Loucy (cell line): ENCODE measurements around the gene PCP4L1.

Source experiments
- H2AFZ ChIP-seq: fragments of 200-600 bp; sonication (generic); 2 replicates; pipeline ENCODE4 v1.6.0; 2016; ENCODE audit warnings: antibody characterized with exemption, mild to moderate bottlenecking, low read length, moderate library complexity
- H3F3A ChIP-seq: fragments of 200-600 bp; 2 replicates; pipeline ENCODE4 v1.6.0; 2016; ENCODE audit warnings: antibody characterized with exemption, low read depth, mild to moderate bottlenecking
- H3K27me3 ChIP-seq: fragments of 200-600 bp; sonication (generic); 2 replicates; pipeline ENCODE4 v1.6.1; 2014; ENCODE audit warnings: low read length, mild to moderate bottlenecking; ENCODE audit not compliant: insufficient read depth, poor library complexity, severe bottlenecking
- H3K36me3 ChIP-seq: fragments of 200-600 bp; sonication (generic); 2 replicates; pipeline ENCODE4 v1.6.1; 2016; ENCODE audit warnings: low read length; ENCODE audit not compliant: insufficient read depth
- H3K4me1 ChIP-seq: fragments of 200-600 bp; sonication (generic); 2 replicates; pipeline ENCODE4 v1.5.1; 2014; ENCODE audit warnings: low read length, mild to moderate bottlenecking; ENCODE audit not compliant: insufficient read depth, poor library complexity, severe bottlenecking
- H3K4me2 ChIP-seq: fragments of 200-600 bp; sonication (generic); 2 replicates; pipeline ENCODE4 v1.6.0; 2014; ENCODE audit warnings: antibody characterized with exemption, low read length, low read depth, mild to moderate bottlenecking; ENCODE audit not compliant: poor library complexity, severe bottlenecking
- H3K4me3 ChIP-seq: fragments of 200-600 bp; sonication (generic); 2 replicates; pipeline ENCODE4 v1.5.1; 2014; ENCODE audit warnings: low read length, mild to moderate bottlenecking, mixed read lengths; ENCODE audit not compliant: poor library complexity, severe bottlenecking
- H3K79me2 ChIP-seq: fragments of 200-600 bp; sonication (generic); 2 replicates; pipeline ENCODE4 v1.6.1; 2014; ENCODE audit warnings: low read length; ENCODE audit not compliant: insufficient read depth
- H3K9ac ChIP-seq: fragments of 200-600 bp; sonication (generic); 2 replicates; pipeline ENCODE4 v1.6.0; 2014; ENCODE audit warnings: mild to moderate bottlenecking, low read depth, low read length, moderate library complexity; ENCODE audit not compliant: poor library complexity, severe bottlenecking
- H3K9me2 ChIP-seq: fragments of 200-600 bp; sonication (generic); replicated peaks from 2 replicates; pipeline ENCODE4 v1.6.1; 2016; ENCODE audit warnings: low read depth, low read length, mixed read lengths
- H3K9me3 ChIP-seq: fragments of 200-600 bp; sonication (generic); 2 replicates; pipeline ENCODE4 v1.6.1; 2014; ENCODE audit warnings: mild to moderate bottlenecking, antibody characterized with exemption, low read length, low read depth; ENCODE audit not compliant: insufficient read depth
- H4K20me1 ChIP-seq: fragments of 200-600 bp; sonication (generic); 2 replicates; pipeline ENCODE4 v1.6.0; 2014; ENCODE audit warnings: antibody characterized with exemption, low read length, mild to moderate bottlenecking; ENCODE audit not compliant: insufficient read depth, poor library complexity, severe bottlenecking
- CTCF ChIP-seq: fragments of 200-600 bp; sonication (generic); conservative IDR thresholded peaks from 2 replicates; pipeline ENCODE4 v1.5.1; 2014; ENCODE audit warnings: mild to moderate bottlenecking, antibody characterized with exemption, low read length
- EZH2phosphoT487 ChIP-seq: fragments of 200-600 bp; IDR thresholded peaks from 2 replicates; pipeline ENCODE4 v1.6.1; 2018; ENCODE audit warnings: antibody characterized with exemption, mild to moderate bottlenecking, moderate library complexity, borderline replicate concordance

The PCP4L1 gene

GRCh38 chr1:161225178-161225533 is 33.4 kb upstream of the PCP4L1 start:
- no peaks in the 10 kb centered on the region for H4K20me1 ChIP-seq
- no peak overlapping the region for H3K9ac ChIP-seq
- H3F3A ChIP-seq: no peaks in the 10 kb centered on the region
- peak overlapping the region; percentile 92 for H2AFZ ChIP-seq
- no peaks in the 10 kb centered on the region for H3K27me3 ChIP-seq
- TF ChIP-seq EZH2phosphoT487: no peak
- no peak for TF ChIP-seq CTCF
- H3K9me2 ChIP-seq: no peaks in the 10 kb centered on the region
- peak overlapping the region; percentile 46 for H3K4me2 ChIP-seq
- H3K4me1 ChIP-seq: peaks cover 21% of the 10 kb centered on the region
- no peaks in the 10 kb centered on the region; the same call in 1 of the 2 replicates for H3K36me3 ChIP-seq
- no peaks in the 10 kb centered on the region for H3K9me3 ChIP-seq
- peak overlapping the region; percentile 4 for H3K4me3 ChIP-seq
- H3K79me2 ChIP-seq: 0 out of 2 replicates have a peak, but pooled peaks cover 4% of the 10 kb centered on the region

GRCh38 chr1:161225534-161226319 is 32.8 kb upstream of the PCP4L1 start, which contains the start of gene TOMM40L:
TSS of gene TOMM40L (plus strand) at chr1:161226060. CDS start at chr1:161226490, 430 bp downstream.
- Histone ChIP-seq H3K27me3 (no peaks in the 10 kb centered on the region), H3K79me2 (0 out of 2 replicates have a peak, but pooled peaks cover 4% of the 10 kb centered on the region), H3K36me3 (no peaks in the 10 kb centered on the region; the same call in 1 of the 2 replicates), H3K4me2 (peak within 1 kb of the TSS; percentile 77), H3K4me3 (peak within 1 kb of the TSS; percentile 82), H3K9me2 (no peaks in the 10 kb centered on the region), H3K4me1 (peaks cover 21% of the 10 kb centered on the region), H2AFZ (peak within 1 kb of the TSS; percentile 92), H3K9me3 (no peaks in the 10 kb centered on the region), H4K20me1 (no peaks in the 10 kb centered on the region), H3K9ac (peak within 1 kb of the TSS; percentile 77), H3F3A (no peaks in the 10 kb centered on the region)
- TF ChIP-seq CTCF (peak; percentile 73), EZH2phosphoT487 (no peak)

- Histone ChIP-seq H2AFZ (peak overlapping the region; percentile 72), H3K79me2 (0 out of 2 replicates have a peak, but pooled peaks cover 4% of the 10 kb centered on the region), H3K4me1 (peaks cover 21% of the 10 kb centered on the region)
These were observed 32.2 kb upstream of the PCP4L1 start for GRCh38 chr1:161226320-161226711.

More at GRCh38 chr1:161226320-161226711, 32.2 kb upstream of the PCP4L1 start:
- Histone ChIP-seq H3F3A (no peaks in the 10 kb centered on the region), H4K20me1 (no peaks in the 10 kb centered on the region), H3K4me2 (peak overlapping the region; percentile 77), H3K36me3 (no peaks in the 10 kb centered on the region; the same call in 1 of the 2 replicates), H3K27me3 (no peaks in the 10 kb centered on the region), H3K9me2 (no peaks in the 10 kb centered on the region), H3K9me3 (no peaks in the 10 kb centered on the region), H3K9ac (peak overlapping the region; percentile 77), H3K4me3 (peak overlapping the region; percentile 82)
- no peak for TF ChIP-seq EZH2phosphoT487
- TF ChIP-seq CTCF: no peak
